ENCODE data around the gene KCNIP1.

Gene KCNIP1

GRCh38 chr5:170584003-170584402 lies 80.2 kb downstream of the KCNIP1 start:
- Histone ChIP-seq H3K4me3 (replicated peaks; ENCODE audit: insufficient read depth, low read length) (no peak overlapping the region), H3K27ac (replicated peaks) (no peak overlapping the region), H3K27me3 (ENCODE audit: insufficient read depth, poor library complexity, severe bottlenecking) (no peaks in the 10 kb centered on the region)
- DNase-seq (ENCODE audit: low read depth in 1 of 2, low spot score in 1 of 2): no peak
- TF ChIP-seq SPI1 (IDR thresholded peaks at IDR 0.05; ENCODE audit: borderline replicate concordance, low read depth) (no peak), GABPA (IDR thresholded peaks at IDR 0.05; ENCODE audit: low read depth) (no peak), POLR2AphosphoS5 (IDR thresholded peaks at IDR 0.05; ENCODE audit: low read depth) (no peak), REST (IDR thresholded peaks at IDR 0.05; ENCODE audit: insufficient replicate concordance, low read depth) (no peak)
- TF ChIP-seq, protein P1, sequence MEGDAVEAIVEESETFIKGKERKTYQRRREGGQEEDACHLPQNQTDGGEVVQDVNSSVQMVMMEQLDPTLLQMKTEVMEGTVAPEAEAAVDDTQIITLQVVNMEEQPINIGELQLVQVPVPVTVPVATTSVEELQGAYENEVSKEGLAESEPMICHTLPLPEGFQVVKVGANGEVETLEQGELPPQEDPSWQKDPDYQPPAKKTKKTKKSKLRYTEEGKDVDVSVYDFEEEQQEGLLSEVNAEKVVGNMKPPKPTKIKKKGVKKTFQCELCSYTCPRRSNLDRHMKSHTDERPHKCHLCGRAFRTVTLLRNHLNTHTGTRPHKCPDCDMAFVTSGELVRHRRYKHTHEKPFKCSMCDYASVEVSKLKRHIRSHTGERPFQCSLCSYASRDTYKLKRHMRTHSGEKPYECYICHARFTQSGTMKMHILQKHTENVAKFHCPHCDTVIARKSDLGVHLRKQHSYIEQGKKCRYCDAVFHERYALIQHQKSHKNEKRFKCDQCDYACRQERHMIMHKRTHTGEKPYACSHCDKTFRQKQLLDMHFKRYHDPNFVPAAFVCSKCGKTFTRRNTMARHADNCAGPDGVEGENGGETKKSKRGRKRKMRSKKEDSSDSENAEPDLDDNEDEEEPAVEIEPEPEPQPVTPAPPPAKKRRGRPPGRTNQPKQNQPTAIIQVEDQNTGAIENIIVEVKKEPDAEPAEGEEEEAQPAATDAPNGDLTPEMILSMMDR (IDR thresholded peaks at IDR 0.05; ENCODE audit: insufficient read depth, low read length): no peak

GRCh38 chr5:170584450-170585058 lies 80.7 kb downstream of the KCNIP1 start:
- TF ChIP-seq, protein P1 (IDR thresholded peaks at IDR 0.05; ENCODE audit: insufficient read depth, low read length): no peak
- no peak for TF ChIP-seq REST (IDR thresholded peaks at IDR 0.05; ENCODE audit: insufficient replicate concordance, low read depth)
- no peak for TF ChIP-seq POLR2AphosphoS5 (IDR thresholded peaks at IDR 0.05; ENCODE audit: low read depth)
- TF ChIP-seq SPI1 (IDR thresholded peaks at IDR 0.05; ENCODE audit: borderline replicate concordance, low read depth): no peak
- TF ChIP-seq GABPA (IDR thresholded peaks at IDR 0.05; ENCODE audit: low read depth): no peak
- no peaks in the 10 kb centered on the region for H3K27me3 ChIP-seq (ENCODE audit: insufficient read depth, poor library complexity, severe bottlenecking)
- no peak overlapping the region for H3K4me3 ChIP-seq (replicated peaks; ENCODE audit: insufficient read depth, low read length)
- DNase-seq (ENCODE audit: low read depth in 1 of 2, low spot score in 1 of 2): no peak
- no peak overlapping the region for H3K27ac ChIP-seq (replicated peaks)

- TF ChIP-seq REST (IDR thresholded peaks at IDR 0.05; ENCODE audit: insufficient replicate concordance, low read depth) (no peak), GABPA (IDR thresholded peaks at IDR 0.05; ENCODE audit: low read depth) (no peak), POLR2AphosphoS5 (IDR thresholded peaks at IDR 0.05; ENCODE audit: low read depth) (no peak), SPI1 (IDR thresholded peaks at IDR 0.05; ENCODE audit: borderline replicate concordance, low read depth) (no peak)
- TF ChIP-seq, protein P1 (IDR thresholded peaks at IDR 0.05; ENCODE audit: insufficient read depth, low read length): no peak
- DNase-seq (ENCODE audit: low read depth in 1 of 2, low spot score in 1 of 2): no peak
Observed at GRCh38 chr5:170585273-170585948, 81.6 kb downstream of the KCNIP1 start.

More at GRCh38 chr5:170585273-170585948, 81.6 kb downstream of the KCNIP1 start:
- H3K27ac ChIP-seq (replicated peaks): no peak overlapping the region
- H3K4me3 ChIP-seq (replicated peaks; ENCODE audit: insufficient read depth, low read length): no peak overlapping the region
- H3K27me3 ChIP-seq (ENCODE audit: insufficient read depth, poor library complexity, severe bottlenecking): no peaks in the 10 kb centered on the region

All from HL-60 (cell line).